MM.1S (cell line): Measurements from ENCODE around the gene GNAL.

Source experiments
- EZH2 ChIP-seq: fragments of 300-600 bp; sonication (generic); optimal IDR thresholded peaks from 2 replicates; pipeline ENCODE3; 2017; ENCODE audit warnings: low read depth, mild to moderate bottlenecking, antibody characterized with exemption, low read length, mixed read lengths
- EZH2phosphoT487 ChIP-seq: fragments of 300-600 bp; sonication (generic); IDR thresholded peaks from 2 replicates; pipeline ENCODE4 v1.6.1; 2018; ENCODE audit warnings: antibody characterized with exemption, low read length
- TF ChIP-seq, protein P1 (sequence below): fragments of 300-600 bp; sonication (generic); IDR thresholded peaks from 2 replicates; pipeline ENCODE4 v1.5.1; 2016; ENCODE audit warnings: antibody characterized with exemption, low read length, mixed read lengths

DNA sequence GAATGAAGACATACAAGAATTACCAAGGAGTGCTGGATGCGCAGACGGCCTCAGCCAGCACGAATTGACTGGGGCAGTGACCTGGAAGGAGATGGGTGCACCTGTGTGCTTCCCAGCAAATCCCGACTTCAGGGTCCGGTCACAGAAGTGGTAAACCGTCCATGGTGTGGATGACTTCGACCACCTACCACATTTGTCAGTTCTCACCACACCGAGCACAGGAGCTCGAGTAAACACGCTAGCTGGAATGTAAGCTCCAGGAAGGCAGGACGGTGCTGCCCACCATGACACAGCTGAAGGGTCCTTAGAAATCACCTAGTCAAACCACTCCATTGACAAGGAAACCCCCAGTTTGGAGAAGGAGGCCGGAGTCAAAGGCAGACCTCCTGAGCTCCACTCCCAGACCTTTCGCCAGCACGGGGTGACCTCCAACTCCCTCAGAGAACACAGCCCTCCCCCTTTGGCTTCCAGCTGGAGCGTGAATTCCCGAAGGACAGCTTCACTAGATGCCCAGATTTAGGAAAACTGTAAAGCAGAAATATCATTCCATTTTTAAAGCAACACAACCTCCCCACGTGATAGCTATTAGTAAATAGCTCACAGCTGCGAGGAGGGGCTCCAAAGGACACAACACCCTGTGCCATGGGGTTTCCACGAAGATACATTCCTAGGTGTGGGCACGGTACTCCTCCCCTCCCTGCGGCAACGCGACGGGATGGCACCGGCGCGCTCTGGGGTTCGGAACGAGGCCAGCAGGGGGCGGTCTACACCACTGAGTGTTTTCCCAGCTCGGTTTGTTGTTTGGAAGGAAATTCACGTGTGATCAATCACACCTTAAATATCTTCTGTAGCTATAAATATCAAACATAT lies 34.1 kb upstream of the GNAL start:
- TF ChIP-seq, protein P1, sequence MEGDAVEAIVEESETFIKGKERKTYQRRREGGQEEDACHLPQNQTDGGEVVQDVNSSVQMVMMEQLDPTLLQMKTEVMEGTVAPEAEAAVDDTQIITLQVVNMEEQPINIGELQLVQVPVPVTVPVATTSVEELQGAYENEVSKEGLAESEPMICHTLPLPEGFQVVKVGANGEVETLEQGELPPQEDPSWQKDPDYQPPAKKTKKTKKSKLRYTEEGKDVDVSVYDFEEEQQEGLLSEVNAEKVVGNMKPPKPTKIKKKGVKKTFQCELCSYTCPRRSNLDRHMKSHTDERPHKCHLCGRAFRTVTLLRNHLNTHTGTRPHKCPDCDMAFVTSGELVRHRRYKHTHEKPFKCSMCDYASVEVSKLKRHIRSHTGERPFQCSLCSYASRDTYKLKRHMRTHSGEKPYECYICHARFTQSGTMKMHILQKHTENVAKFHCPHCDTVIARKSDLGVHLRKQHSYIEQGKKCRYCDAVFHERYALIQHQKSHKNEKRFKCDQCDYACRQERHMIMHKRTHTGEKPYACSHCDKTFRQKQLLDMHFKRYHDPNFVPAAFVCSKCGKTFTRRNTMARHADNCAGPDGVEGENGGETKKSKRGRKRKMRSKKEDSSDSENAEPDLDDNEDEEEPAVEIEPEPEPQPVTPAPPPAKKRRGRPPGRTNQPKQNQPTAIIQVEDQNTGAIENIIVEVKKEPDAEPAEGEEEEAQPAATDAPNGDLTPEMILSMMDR, result peak; percentile 91
- TF ChIP-seq EZH2phosphoT487 (no peak), EZH2 (no peak)
